ENCODE measurements around the gene BCL11A. TPM values are rescaled to one million over a fixed set of nuclear protein-coding genes. Genes with fewer than 3 reads are reported as not detected.

The BCL11A gene
- polyA plus RNA-seq, 1 donor = 15.1 TPM

GRCh38 chr2:60407398-60407797, 146.1 kb downstream of the BCL11A start:
- no peak for DNase-seq

GRCh38 chr2:60406192-60406591, 147.3 kb downstream of the BCL11A start:
- peak; percentile 31 for DNase-seq

- DNase-seq = no peak
Observed at GRCh38 chr2:60405271-60405919, 148.1 kb downstream of the BCL11A start.

Other genes starting within 250 kb of the BCL11A start
- 26.9 TPM for gene PAPOLG, start 202.6 kb upstream of the BCL11A start, polyA plus RNA-seq (ENCODE audit: insufficient read length)